NCI-H510A treated with DMSO at 0.1 percent for 48 hours (cell line): ENCODE results near the gene LRMDA.

Source experiments
- DNase-seq: peaks from one replicate; lab custom pipeline; 2025; lab: John Stamatoyannopoulos, UW

The LRMDA gene

DNA sequence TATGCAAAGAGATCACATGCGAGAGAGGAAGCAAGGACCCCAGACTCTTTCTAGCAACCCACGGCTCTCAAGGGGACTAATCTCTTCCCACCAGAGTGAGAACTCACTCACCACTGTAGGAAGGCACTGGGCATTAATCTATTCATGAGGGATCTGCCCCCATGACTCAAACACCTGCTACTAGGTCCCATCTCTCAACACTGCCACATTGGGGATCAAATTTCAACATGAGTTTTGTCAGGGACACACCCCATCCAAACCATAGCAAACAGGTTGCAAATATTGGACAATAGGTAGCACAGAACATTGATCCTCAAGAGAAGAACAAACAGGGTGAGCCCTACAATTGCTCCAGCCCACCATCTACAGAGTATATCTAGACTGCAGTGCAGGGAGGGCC lies 740.6 kb downstream of the LRMDA start:
- DNase-seq: peak; percentile 31

DNA sequence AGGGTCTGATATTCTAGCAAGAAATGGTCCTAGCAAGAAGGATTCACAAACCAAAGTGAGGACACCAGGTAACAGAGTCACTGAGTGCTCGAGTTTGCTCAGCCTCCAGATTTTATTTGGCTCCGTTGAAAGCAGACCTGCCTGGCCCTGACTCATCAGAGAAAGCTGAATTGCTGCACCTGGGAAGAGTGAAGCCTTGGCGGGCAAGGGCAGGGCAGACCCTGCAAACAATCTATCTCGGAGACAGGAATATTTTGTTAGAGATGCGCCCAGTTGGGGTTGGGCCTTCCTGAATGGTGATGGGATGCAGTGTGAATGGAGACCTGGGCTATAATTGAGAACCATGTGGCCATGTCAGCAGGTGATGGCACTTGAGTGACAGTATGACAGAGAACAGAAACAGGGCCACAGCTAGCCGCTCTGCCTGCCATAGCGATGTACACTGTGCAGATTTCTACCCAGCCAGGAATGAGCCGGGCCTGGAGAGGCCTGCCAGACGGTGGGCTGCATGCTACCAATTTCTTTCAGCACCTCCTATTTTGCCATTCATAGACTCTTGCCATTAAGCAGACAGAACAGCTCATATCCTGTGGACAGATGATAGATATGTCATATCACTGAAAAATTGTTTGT lies 744.2 kb downstream of the LRMDA start:
- no peak for DNase-seq

DNA sequence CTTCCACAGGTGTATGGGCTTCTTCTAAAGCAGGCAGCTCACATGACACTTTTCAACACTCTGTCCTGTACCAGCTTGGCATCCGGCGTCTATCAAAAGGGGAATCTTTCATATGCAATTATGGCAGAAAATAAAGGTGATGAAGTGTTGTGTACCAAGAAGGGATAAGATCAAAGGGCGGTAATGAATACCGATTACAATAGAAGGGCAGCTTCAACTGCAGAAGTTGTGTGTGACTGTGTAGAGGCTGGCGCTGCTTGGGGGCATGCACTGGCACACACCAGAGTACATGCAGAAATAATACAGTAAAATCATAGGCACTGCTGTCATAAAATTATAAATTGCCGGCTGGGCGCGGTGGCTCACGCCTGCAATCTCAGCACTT lies 744.7 kb downstream of the LRMDA start:
- DNase-seq: peak; percentile 41

DNA sequence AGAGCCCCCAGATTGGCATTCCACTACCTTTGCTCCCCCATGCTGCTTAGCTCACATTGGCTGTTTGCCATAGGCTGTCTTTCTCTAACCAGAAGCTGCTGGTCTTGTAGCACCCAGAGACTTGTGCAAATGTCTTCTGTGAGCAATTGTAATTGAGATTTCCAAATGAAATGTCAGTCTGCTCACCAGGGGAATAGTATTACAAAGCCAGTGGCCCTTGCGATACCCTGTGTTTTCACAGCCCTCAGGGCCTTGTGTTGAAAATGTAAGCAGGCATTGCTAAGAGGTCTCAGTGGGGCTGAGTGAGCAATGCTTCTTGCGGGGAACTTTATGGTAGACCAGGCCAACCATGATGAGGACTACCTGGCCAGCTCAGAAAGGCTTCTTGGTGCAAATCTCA lies 746.5 kb downstream of the LRMDA start:
- DNase-seq: no peak

DNA sequence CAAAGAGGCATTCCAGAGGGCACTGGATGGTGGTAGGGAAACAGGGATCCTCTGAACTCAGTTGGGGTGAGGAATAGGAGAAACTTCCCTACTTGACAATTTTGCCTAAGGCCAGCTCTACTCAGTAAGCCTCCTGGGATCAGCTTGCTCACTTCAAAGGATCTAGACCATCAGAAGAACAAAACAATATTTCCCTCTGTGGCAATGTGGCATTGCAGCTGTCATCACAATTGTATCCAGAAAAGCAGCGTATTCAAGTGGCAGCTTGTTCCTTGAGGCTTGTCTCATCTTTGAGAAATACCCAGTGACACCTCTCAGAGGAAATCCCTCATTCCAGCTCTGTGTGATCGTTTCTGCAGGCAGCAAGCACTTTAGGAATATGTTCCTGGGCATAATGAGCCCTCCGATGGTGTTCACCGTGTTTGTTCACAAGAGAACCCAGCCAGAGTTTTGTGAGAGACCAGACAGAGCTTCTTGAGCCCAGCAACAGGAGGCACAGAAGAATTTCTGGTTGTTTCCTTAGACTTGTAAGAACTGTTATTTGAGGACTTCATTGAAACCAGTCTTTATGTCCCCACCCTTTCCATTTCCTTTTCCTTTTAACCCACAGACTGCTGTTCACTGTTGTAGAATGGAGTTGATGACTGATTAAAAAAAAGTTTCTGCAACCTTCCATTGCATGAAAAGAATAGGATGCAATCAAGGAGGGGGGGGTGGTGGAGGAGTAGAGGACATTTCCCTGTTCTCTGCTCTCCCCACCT lies 747.3 kb downstream of the LRMDA start:
- DNase-seq: no peak

DNA sequence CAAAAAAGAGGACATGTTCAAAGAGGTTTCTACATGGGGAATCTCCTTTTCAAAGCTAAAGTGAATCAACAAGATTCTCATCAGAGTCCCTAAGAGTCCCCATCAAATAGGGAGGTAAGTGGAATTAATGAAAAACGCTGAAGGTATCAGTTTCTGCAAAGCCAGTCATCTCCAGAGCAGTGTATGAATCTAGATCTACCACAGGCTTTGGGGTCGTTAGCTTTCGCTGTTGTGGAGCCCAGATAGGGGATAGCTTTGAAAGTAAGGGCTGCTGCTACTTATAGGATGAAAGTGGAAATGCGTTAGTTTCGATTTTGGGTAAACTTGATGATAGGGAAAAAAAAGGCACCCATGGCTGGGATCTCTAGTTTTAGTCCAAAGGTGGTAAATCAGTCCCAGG lies 748.4 kb downstream of the LRMDA start:
- DNase-seq: no peak

DNA sequence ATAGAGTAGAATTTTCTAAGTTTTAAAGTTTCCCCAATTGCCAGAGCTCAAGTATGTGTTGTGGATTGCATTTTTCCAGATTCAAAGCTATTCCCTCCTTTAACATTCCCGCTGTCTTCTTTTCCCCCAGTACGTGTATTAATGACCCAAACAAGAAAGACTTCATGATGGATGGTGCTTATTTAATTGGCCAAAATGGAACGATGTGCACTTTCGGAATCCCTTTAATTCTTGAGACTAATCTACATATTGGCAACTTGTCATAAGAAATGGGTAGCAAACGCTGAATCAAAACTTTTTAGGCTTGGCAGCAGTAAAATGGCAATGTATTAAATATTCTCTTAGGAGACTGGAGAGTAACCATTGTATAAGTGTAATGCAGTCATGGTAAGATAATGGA lies 753.2 kb downstream of the LRMDA start:
- DNase-seq: no peak

DNA sequence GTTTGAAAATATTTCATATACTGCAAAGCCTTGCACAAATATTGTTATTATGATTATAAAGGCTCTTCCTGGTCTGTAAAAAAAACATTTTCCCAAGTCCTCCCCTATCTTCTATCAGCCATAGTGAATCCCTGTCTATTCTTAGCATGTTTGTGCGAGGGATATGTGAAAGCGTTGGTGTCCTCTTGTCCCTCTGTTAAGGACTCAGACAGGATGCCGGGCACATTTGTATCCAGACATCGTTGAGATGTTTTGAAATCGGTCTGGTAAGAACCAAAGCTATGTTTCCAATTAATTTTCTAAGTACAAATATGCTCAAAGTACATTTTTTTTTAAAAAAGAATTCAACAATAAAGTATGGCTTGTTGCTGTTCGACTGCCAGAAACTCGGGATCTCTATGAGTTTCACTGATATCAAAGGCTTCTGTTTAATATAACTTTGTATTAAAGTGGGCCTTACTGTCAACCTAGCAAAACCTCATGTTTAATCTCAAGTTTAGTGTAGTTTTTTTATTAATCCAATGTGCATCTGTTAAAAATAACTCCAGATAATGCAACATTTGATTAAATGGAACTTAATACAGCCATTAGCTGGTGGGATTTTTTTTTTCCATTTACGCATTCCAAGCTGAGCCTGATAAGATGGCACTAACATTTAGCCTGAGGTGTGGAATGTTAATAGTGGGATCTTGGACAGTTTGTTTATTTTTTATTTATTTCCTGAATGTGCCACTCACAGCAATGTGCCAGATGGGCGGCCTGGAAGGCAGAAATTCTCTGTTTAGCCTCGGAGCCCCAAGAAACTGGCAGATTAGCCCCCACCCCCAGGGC lies 754.3 kb downstream of the LRMDA start:
- DNase-seq: no peak

DNA sequence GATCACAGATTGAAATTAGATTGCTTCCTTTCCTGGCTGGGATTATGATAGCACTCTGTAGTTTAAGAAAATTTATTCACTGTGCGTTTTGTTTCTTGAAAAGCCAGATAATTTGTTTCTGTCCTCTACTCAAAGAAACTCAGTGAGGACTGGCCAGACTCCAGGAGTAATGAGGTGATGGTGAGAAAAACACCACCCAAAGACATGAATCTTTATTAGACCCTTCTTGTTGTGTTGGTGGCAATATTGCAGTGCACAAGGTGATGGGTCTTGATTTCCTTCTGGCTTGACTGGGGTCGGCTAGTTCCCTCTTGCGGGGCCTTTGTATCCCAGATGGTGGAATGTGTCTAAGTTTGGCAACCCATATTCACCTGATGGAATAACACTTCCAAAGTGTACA lies 756.8 kb downstream of the LRMDA start:
- no peak for DNase-seq

DNA sequence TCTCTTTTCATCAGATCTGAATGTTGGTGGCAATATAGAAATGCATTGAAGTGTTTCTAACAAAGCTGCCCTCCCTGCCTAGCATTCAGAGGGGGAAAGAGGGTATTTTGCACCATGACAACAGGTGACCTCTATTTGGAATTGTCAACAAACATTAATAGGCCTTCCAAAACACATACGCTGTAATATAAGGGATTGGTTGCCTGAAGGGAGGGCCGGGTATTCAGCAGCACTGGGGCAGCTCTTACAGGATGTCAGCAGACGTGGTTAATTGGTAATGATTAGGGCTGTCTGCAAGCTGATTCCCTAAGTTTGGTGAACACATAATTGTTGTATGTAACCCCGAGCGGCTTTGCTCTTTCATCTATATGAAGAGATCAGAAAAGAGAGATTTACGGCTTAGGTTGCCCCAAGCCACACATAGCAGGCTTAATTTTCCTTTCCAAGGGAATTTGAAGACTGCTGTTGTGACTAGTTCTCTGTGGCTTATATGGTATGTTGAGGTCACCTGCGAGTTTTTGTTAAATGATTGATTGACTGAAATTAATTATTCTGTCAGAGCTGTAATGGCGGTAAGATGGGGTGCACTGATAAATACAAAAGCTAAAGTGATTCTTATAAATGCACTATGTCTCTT lies 759.3 kb downstream of the LRMDA start:
- DNase-seq: no peak

DNA sequence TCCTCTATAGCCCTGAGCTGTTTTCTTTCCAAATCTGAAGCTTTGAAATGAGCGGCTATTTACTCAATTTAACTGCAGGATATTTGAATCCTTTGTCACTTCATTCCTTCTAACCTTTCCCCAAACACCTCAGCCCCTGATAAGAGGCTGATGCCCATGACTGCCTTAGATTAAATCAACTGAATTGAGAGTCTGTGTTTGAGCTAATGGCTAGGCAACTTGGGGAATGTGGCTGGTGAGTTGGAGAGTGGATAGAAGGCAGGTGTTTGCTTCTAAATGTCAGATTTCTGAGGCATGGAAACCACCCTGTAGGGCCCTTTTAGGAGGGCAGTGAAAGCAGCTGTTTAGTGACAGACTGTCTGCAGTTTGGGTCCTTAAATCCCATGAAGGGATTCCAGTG lies 759.9 kb downstream of the LRMDA start:
- no peak for DNase-seq

DNA sequence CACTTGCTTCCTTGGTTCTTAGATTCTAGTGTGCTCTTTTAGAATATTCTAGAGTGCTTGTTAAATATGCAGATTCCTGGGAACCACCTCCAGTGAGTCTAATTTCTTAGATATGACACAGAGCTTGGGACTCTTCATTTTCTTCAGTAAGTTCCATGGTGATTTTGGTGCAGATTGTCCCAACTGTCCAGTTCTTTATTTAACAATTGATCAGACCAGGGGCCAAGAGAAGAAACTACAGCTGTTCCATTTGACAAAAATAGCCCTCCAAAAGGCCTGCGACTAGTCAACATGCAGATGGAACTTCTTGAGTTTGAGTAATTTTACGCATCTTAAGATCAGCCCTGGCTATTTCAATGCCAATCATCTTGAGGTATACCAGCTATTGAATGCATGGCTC lies 760.7 kb downstream of the LRMDA start:
- DNase-seq: no peak

DNA sequence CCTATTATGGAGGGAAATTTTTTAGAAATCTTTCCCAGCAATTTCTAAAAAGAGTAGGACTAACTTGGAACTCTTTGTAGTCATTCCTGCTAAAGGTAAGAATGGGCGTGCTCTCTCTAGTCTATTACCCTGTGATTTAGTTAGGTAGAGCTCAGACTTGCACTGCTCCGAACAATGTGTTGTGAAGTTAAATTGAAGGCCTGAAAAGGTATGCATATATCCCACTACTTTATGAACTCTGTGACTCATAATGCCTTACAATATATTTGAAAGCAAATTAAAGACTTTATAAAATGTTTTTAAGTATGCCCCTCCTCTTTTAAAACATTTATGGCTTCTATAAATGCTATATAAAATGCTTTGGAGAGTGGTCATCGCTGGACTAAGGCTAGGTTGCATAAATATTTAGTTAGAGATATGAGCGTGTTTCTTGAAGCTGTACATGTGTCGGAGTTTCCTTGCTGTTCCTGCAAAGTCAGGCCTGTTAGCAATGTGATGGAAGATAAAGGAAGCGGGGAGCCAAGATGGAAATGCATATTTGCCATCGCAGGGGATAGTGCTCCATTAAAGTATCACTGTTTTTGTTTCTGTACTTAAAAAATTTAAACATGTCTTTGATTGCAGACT lies 761.4 kb downstream of the LRMDA start:
- DNase-seq: no peak

DNA sequence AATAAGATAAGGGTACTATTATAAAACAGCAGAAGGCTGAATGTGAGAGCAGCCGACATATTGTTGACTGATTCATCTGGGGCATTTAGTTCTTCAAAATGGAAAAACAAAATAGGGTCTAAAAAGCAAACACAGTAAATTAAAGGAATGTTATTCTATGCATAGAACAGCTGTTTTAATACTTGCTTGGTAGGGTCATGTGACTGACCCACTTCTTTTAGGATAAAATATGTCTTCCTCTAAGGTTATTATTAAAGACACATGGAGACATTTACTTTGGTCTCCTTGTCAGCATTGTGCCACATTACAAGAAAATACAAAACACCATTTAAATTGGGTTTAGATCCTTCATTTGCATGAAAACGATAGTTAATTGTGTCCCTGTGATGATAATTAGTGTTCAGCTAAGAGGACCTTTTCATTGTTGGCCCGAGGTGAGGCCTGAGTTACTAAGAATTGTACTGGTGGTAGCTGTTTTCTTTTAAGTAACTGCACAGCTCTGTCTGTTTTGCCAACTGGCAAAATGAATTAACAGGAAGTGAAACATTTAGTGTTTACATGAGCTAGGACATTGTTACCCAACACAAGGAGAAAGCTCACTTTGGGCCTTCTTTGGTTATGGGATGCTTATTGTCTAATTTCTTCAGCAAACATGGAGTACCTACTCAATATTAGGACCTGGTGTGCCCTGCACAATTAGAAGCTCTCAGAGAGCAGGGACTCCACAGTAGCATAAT lies 764.4 kb downstream of the LRMDA start:
- DNase-seq: no peak

DNA sequence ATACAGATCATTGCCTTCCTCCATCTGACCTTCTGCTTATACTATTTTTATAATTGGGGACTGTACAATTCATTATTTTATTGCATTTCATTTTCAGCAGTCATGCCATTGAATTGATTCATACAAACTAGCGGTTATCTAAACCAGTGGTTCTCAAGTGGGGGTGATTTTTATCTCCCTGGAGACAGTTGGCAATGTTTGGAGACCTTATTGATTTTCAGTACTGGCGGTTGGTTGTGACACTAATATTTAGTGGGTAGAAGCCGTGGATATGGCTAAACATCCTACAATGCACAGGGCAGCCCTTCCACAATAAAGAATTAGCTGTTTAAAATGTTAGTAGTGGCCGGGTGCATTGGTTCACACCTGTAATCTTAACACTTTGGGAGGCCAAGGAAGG lies 765.9 kb downstream of the LRMDA start:
- DNase-seq: no peak

DNA sequence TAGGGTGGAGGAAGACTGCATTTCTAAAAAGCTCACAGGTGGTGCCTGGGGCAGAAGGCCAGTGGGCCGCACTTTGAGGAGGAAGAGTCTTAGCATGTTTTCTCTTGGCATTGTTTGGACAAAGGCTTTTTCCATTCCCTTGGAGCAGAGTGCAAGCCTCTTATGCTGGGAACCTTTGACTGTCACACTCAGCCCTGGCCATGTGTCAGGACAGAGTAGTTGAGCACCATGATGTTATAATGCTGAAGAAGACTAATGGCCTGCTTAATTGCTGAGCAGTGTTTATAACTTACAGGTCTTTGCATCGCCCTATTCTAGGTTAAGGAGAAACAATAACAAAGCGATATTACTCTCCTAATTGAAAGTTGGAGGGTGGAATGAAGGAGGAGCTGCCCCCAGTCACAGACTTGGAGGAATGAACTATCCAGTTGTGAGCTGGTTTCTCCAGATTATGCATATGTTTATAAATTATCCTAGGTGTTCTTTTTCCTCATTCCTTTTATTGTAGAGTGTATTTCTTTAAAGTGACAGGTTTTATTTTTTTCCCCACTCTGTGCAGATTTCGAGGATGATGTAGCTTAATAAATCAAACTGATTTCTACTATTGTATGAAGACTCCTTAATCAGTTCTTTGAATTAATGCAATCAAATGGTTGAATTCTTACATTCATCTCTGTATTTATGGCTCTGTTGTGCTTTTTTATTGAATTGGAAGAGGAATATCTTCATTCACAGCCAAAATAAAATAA lies 767.0 kb downstream of the LRMDA start:
- no peak for DNase-seq

DNA sequence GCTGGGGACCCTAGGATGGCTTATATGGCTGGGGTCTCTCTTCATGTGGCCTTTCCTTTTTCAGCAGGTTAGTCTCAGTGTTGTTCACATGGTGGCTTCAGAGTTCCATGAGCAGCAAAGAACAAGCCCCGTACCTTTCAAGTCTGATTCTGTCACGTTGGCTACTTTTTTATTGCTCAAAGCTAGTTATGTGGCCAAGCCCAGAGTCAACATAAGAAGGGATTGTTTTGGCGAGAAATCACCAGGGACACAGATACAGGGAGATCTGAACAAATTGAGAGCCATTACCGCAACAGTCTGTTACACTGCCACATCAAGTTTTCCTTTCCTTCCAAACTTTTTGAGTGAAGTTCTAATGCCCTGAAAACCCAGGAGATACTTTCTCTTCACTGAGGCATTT lies 770.5 kb downstream of the LRMDA start:
- no peak for DNase-seq

DNA sequence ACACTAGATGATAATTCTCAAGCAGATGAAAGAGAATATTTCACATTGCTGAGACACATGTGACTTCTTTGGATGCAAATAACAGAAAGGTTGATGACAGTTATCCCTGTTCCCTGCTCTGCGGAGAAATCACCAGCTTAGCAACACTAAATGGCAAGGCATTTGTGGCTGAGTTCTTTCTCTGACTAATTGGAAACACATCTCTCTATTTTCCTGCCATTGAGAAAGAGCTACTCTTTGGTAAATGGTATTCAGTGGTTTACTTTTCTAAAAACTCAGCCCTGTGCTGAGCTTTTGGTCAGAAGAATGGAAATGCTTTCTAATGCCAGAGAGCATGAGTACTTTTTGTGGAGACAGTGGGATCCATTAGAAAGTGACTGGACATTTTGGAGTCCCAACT lies 771.4 kb downstream of the LRMDA start:
- no peak for DNase-seq

DNA sequence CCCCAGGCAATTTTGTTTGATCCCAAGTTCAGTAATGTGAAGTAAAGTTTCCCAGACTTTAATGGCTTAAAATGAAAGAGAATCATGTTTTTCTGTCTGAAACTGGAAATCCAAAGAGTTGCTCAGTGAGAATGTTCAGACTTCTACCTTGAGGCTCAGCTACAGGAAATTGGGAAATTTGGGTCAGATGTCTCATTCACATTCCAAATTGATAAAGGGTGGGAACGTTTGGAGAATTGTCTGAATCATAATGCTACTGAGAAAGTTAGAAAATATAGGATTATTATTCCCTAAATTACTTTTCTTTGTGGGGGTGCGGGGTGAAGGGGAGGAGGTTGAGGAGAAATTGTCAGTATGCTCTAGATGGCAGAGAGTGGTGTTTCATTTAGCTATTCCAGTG lies 773.9 kb downstream of the LRMDA start:
- no peak for DNase-seq

DNA sequence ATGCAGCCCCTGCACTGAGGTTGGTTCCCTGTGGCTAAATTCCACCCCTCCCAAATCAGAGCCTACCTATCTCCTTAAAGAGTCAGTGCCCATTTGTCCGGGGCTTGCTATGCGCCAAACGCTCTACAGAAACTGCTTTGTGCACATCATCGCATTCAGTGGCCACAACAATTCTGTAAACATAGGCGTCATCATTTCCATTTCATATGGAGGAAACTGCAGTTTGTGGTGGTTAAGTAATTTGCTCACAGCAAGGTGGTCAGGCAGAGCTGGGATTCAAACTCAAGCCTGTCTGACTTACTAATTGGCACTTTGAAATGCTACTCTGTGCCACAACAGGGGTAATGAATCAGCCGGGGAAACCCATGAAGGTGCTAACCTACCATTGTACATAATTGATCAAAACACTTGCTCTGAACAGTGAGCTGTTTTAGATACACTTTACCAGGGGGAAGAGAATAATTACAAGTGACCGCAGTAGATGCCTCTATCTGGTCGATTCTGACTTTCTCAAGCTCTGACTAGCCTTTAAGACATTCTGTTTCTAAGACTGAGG lies 775.5 kb downstream of the LRMDA start:
- no peak for DNase-seq
